Mammary epithelial cell (primary cell): ENCODE data around the gene STIM1.

Source experiments
- EZH2 ChIP-seq: IDR thresholded peaks from 2 replicates; pipeline ENCODE4 v1.6.1; 2012; ENCODE audit warnings: low read length, inconsistent platforms, borderline replicate concordance
- TF ChIP-seq, protein P1 (sequence below), 2 donors: IDR thresholded peaks in 1 of 2; conservative IDR thresholded peaks in 1 of 2; 2 replicates each; pipeline ENCODE4 v1.5.1; 2011 to 2012; ENCODE audit warnings: inconsistent platforms in 2 of 2, low read length in 2 of 2, mild to moderate bottlenecking in 2 of 2, control low read depth in 1 of 2, low read depth in 1 of 2; ENCODE audit not compliant: insufficient read depth in 1 of 2; ENCODE audit errors: extremely low read depth in 1 of 2

DNA sequence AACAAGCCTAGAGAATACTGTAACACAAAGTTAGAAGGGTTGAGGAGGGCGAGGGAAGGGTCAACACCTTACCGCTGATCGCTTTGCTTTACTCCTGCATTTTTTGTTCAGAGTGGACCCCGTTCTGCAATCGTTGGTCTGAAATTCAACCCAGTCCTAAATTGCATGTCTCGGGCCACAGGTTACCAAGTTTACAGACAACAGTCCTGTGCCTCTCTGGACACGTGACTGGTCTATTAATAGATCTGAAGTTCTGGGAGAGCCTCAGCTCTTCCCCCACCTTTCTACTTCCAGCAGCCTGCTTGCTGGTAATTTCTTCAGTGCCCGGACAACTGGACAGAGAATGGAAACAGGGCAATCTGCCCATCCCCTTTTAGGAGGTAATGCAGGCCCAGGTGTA lies 74.2 kb downstream of the STIM1 start:
- TF ChIP-seq, protein P1, sequence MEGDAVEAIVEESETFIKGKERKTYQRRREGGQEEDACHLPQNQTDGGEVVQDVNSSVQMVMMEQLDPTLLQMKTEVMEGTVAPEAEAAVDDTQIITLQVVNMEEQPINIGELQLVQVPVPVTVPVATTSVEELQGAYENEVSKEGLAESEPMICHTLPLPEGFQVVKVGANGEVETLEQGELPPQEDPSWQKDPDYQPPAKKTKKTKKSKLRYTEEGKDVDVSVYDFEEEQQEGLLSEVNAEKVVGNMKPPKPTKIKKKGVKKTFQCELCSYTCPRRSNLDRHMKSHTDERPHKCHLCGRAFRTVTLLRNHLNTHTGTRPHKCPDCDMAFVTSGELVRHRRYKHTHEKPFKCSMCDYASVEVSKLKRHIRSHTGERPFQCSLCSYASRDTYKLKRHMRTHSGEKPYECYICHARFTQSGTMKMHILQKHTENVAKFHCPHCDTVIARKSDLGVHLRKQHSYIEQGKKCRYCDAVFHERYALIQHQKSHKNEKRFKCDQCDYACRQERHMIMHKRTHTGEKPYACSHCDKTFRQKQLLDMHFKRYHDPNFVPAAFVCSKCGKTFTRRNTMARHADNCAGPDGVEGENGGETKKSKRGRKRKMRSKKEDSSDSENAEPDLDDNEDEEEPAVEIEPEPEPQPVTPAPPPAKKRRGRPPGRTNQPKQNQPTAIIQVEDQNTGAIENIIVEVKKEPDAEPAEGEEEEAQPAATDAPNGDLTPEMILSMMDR (conservative IDR thresholded peaks at IDR 0.05 in 1 of 2, IDR thresholded peaks at IDR 0.05 in 1 of 2; ENCODE audit: extremely low read depth in 1 of 2, insufficient read depth in 1 of 2, low read depth in 1 of 2, low read length in 2 of 2), result no peak
- no peak for TF ChIP-seq EZH2
